ENCODE results near the gene FUT1.
"Not testable (repeated sequence)": the region's sequence is repeated elsewhere in the genome, so short reads cannot be mapped to it uniquely, and the experiment has no call there.

DNA sequence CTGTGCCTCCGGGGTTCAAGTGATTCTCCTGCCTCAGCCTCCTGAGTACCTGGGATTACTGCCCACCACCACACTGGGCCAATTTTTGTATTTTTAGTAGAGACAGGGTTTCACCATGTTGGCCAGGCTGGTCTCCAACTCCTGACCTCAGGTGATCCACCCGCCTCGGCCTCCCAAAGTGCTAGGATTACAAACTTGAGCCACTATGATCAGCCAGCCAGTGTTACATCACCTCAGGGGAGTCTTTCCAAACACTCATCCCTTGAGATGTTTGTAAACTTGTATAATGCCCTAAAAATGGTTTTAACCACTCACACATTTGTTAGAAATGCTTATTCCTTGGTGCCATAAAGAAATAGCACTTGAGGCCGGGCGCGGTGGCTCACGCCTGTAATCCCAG lies 34.0 kb upstream of the FUT1 start:
- TF ChIP-seq, protein P1, sequence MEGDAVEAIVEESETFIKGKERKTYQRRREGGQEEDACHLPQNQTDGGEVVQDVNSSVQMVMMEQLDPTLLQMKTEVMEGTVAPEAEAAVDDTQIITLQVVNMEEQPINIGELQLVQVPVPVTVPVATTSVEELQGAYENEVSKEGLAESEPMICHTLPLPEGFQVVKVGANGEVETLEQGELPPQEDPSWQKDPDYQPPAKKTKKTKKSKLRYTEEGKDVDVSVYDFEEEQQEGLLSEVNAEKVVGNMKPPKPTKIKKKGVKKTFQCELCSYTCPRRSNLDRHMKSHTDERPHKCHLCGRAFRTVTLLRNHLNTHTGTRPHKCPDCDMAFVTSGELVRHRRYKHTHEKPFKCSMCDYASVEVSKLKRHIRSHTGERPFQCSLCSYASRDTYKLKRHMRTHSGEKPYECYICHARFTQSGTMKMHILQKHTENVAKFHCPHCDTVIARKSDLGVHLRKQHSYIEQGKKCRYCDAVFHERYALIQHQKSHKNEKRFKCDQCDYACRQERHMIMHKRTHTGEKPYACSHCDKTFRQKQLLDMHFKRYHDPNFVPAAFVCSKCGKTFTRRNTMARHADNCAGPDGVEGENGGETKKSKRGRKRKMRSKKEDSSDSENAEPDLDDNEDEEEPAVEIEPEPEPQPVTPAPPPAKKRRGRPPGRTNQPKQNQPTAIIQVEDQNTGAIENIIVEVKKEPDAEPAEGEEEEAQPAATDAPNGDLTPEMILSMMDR (conservative IDR thresholded peaks at IDR 0.05; ENCODE audit: low read length), result not testable (repeated sequence)
- not testable (repeated sequence) for TF ChIP-seq EZH2phosphoT487 (IDR thresholded peaks at IDR 0.05; ENCODE audit: borderline replicate concordance)

All from Loucy (cell line).